ENCODE data around the gene LCN9.

Gene LCN9

GRCh38 chr9:135701067-135701958 lies 38.2 kb downstream of the LCN9 start:
- no peak for DNase-seq

GRCh38 chr9:135701959-135702721 lies 39.0 kb downstream of the LCN9 start, which contains the start of gene KCNT1:
KCNT1 (plus strand) TSS chr9:135702185; CDS start chr9:135702259, 74 bp downstream.
- DNase-seq: peak; percentile 80

GRCh38 chr9:135703726-135704125 lies 40.6 kb downstream of the LCN9 start:
- DNase-seq: no peak

GRCh38 chr9:135704483-135704882 lies 41.4 kb downstream of the LCN9 start:
- DNase-seq: no peak

- no peak for DNase-seq
These were observed 42.3 kb downstream of the LCN9 start for GRCh38 chr9:135705376-135705775.

GRCh38 chr9:135706288-135706687 lies 43.2 kb downstream of the LCN9 start:
- DNase-seq: no peak

- no peak for DNase-seq
These were observed 44.4 kb downstream of the LCN9 start for GRCh38 chr9:135707252-135708138.

- DNase-seq: no peak
These were observed 45.1 kb downstream of the LCN9 start for GRCh38 chr9:135708164-135708563.

- DNase-seq: no peak
These were observed 48.3 kb downstream of the LCN9 start for GRCh38 chr9:135711391-135711790.

GRCh38 chr9:135711881-135712280 lies 48.8 kb downstream of the LCN9 start:
- DNase-seq: no peak

- DNase-seq: peak; percentile 31
These were observed 49.6 kb downstream of the LCN9 start for GRCh38 chr9:135712613-135713295.

GRCh38 chr9:135714242-135715055 lies 51.3 kb downstream of the LCN9 start:
- no peak for DNase-seq

GRCh38 chr9:135715056-135715595 lies 52.0 kb downstream of the LCN9 start:
- no peak for DNase-seq

GRCh38 chr9:135716045-135716444 lies 52.9 kb downstream of the LCN9 start:
- DNase-seq: no peak

Measured in NCI-H2171 (cell line).